K562 (cell line): Measurements from ENCODE around the gene EFCAB12. TPM values are rescaled to one million over a fixed set of nuclear protein-coding genes. Genes with fewer than 3 reads are reported as not detected.

ENCODE experiments used
- CTBP1 ChIP-seq: fragments of 450-650 bp; IDR thresholded peaks from 2 replicates; pipeline ENCODE4 v1.6.1; 2016; ENCODE audit warnings: borderline replicate concordance
- CTCF ChIP-seq, 3 experiments: IDR thresholded peaks in 2 of 3; conservative IDR thresholded peaks in 1 of 3; 2 replicates each; pipeline ENCODE4 v1.5.1; 2011 to 2012; ENCODE audit warnings: low read length in 3 of 3, mild to moderate bottlenecking in 3 of 3, control low read depth in 2 of 3, improper control_type of control experiment in 1 of 3, inconsistent platforms in 1 of 3, low read depth in 1 of 3, mixed read lengths in 1 of 3, moderate library complexity in 1 of 3; ENCODE audit not compliant: insufficient read depth in 2 of 3
- MBD1 ChIP-seq: fragments of 250-450 bp; sonication (Bioruptor Pico); IDR thresholded peaks from 2 replicates; pipeline ENCODE4 v1.8.0; 2022; ENCODE audit warnings: inconsistent platforms
- PHF21A ChIP-seq: fragments of 450-650 bp; IDR thresholded peaks from 2 replicates; pipeline ENCODE4 v1.6.1; 2017; ENCODE audit warnings: low read depth, borderline replicate concordance
- THAP12 ChIP-seq: fragments of 250-450 bp; sonication (Bioruptor Pico); IDR thresholded peaks from 2 replicates; pipeline ENCODE4 v1.9.0; 2021; ENCODE audit warnings: mild to moderate bottlenecking, inconsistent platforms
- TSC22D4 ChIP-seq: fragments of 450-650 bp; IDR thresholded peaks from 2 replicates; pipeline ENCODE4 v1.6.1; 2016; ENCODE audit warnings: missing genetic modification characterization, missing biosample characterization, control low read depth
- UBTF ChIP-seq, 2 experiments: IDR thresholded peaks; 2 replicates each; pipeline ENCODE4 v1.6.1; 2012; ENCODE audit warnings: improper control_type of control experiment in 2 of 2, low read depth in 2 of 2, low read length in 2 of 2, borderline replicate concordance in 1 of 2
- XRCC4 ChIP-seq: IDR thresholded peaks from one replicate; pipeline ENCODE4 v1.6.1; 2011; ENCODE audit not compliant: insufficient read depth, insufficient read length; ENCODE audit errors: extremely low read depth
- ZMIZ1 ChIP-seq, 2 experiments: fragments of 150-350 bp in 1 of 2; IDR thresholded peaks; 2 replicates each; pipeline ENCODE4 v1.6.1; 2012 to 2016; ENCODE audit warnings: low read depth in 2 of 2, low read length in 2 of 2, mild to moderate bottlenecking in 1 of 2, moderate library complexity in 1 of 2
- ZNF395 ChIP-seq: fragments of 200-800 bp; sonication (Bioruptor generic); IDR thresholded peaks from 2 replicates; pipeline ENCODE4 v1.6.1; 2017; ENCODE audit warnings: missing genetic modification characterization, missing compliant biosample characterization
- ZNF668 ChIP-seq: fragments of 250-450 bp; sonication (Bioruptor Pico); IDR thresholded peaks from 2 replicates; pipeline ENCODE4 v1.8.0; 2022; ENCODE audit warnings: mild to moderate bottlenecking, inconsistent platforms
- polyA plus RNA-seq, 8 experiments: library from polyadenylated mRNA; depleted of rRNA in 4 of 8; stranded (reverse) in 5 of 8; unstranded in 3 of 8; fragments of >200 nt; fragmentation: Nextera tagmentation in 2 of 8; fragmentation: Illumina TruSeq in 1 of 8; extraction: Ambion mirVana in 2 of 8; extraction: Trizol in 1 of 8; gene quantifications; 2 replicates each; pipeline versions ENCODE4 v1.2.1 to v1.2.3, GENCODE V29; 2011 to 2014; ENCODE audit warnings: inconsistent platforms in 1 of 8, missing spikeins in 1 of 8
- total RNA-seq, 7 experiments: library from RNA; depleted of rRNA in 6 of 7; stranded (reverse); fragments of >200 nt in 6 of 7; fragmentation: Illumina TruSeq in 2 of 7; extraction: Trizol in 2 of 7; gene quantifications; 2 replicates each; pipeline versions ENCODE4 v1.2.1 to v1.2.3, GENCODE V29; 2011 to 2021; ENCODE audit warnings: low replicate concordance in 1 of 7

EFCAB12 gene
- total and polyA plus RNA-seq, 9 of the 15 experiments (the other 6 are each of a cell fraction or from before 2014, with no cell fraction given) = 0.08 to 0.95 (median 0.56) TPM; not detected in 1

- TF ChIP-seq ZMIZ1 (IDR thresholded peaks at IDR 0.05; ENCODE audit: low read depth in 2 of 2, low read length in 2 of 2) = no peak
- no peak for TF ChIP-seq MBD1 (CRISPR knock-in tag)
- no peak for TF ChIP-seq THAP12
- TF ChIP-seq CTBP1 = no peak
- TF ChIP-seq PHF21A = peak; percentile 98
- TF ChIP-seq TSC22D4 (tag) = no peak
- TF ChIP-seq XRCC4 = no peak
- peak; percentile 56 to 73 (median 71) for TF ChIP-seq CTCF (IDR thresholded peaks at IDR 0.05 in 2 of 3, conservative IDR thresholded peaks at IDR 0.05 in 1 of 3; ENCODE audit: insufficient read depth in 2 of 3, low read depth in 1 of 3, low read length in 3 of 3)
- TF ChIP-seq ZNF395 (CRISPR knock-in tag) = no peak
- TF ChIP-seq ZNF668 = no peak
- TF ChIP-seq UBTF (IDR thresholded peaks at IDR 0.05; ENCODE audit: borderline replicate concordance in 1 of 2, low read depth in 2 of 2, low read length in 2 of 2) = no peak
Measured at GRCh38 chr3:129399145-129399894, 29.1 kb downstream of the EFCAB12 start (continued).
